K562 (cell line): ENCODE results near the gene HES5.
"Not testable (repeated sequence)": the region's sequence is repeated elsewhere in the genome, so short reads cannot be mapped to it uniquely, and the experiment has no call there.

Source experiments
- ARID1B ChIP-seq: fragments of 450-650 bp; IDR thresholded peaks from 2 replicates; pipeline ENCODE4 v1.6.1; 2016; ENCODE audit warnings: antibody characterized with exemption, mild to moderate bottlenecking, inconsistent platforms
- ZNF133 ChIP-seq: fragments of 250-450 bp; sonication (Bioruptor Pico); IDR thresholded peaks from 2 replicates; pipeline ENCODE4 v1.4.0; 2020; ENCODE audit warnings: mild to moderate bottlenecking
- TF ChIP-seq, protein P1 (sequence below), 2 experiments: fragments of 450-650 bp; formaldehyde crosslinking in 1 of 2; IDR thresholded peaks; 2 replicates each; pipeline versions ENCODE4 v1.4.0 to v1.6.1; 2014 to 2020; ENCODE audit warnings: mild to moderate bottlenecking in 2 of 2, borderline replicate concordance in 1 of 2, low read depth in 1 of 2
- TF ChIP-seq, protein P2 (sequence below), 3 experiments: IDR thresholded peaks in 2 of 3; conservative IDR thresholded peaks in 1 of 3; 2 replicates each; pipeline ENCODE4 v1.5.1; 2011 to 2012; ENCODE audit warnings: low read length in 3 of 3, mild to moderate bottlenecking in 3 of 3, control low read depth in 2 of 3, improper control_type of control experiment in 1 of 3, inconsistent platforms in 1 of 3, low read depth in 1 of 3, mixed read lengths in 1 of 3, moderate library complexity in 1 of 3; ENCODE audit not compliant: insufficient read depth in 2 of 3
- TF ChIP-seq, protein P3 (sequence below): sonication (generic); formaldehyde crosslinking; IDR thresholded peaks from 2 replicates; pipeline ENCODE4 v1.8.1; 2023; ENCODE audit warnings: mild to moderate bottlenecking, missing genetic modification reagents

DNA sequence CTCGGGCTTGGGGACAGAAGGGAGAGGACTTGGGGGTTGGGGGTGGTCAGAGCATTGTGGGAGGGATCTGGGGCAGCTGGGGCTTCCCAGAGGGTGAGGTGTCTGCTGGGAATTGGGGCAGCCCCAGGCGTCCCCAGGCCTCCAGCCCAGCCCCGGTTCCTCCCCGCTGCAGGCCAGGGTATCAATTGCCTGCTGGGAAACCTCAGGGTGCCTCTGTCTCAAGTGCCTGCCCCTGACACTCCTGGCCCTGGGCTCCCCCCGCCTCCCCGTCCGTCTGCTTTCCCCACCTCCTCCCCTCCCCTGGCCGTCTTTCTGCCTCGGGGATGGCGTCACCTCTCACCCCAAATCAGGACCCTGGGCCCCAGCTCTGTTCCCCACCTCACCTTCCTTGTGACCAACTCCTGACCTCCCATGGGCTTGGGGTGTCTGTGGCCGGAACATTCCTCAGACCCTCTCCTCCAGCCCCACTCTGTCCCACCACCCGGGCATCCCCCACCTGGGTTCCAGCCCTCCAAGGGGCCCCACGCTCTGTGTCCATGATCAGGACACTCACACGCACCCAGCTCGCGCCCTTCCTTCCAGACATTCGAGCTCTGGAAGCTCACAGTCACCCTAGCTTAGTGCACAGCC, 38.2 kb upstream of the HES5 start:
- TF ChIP-seq, protein P1, sequence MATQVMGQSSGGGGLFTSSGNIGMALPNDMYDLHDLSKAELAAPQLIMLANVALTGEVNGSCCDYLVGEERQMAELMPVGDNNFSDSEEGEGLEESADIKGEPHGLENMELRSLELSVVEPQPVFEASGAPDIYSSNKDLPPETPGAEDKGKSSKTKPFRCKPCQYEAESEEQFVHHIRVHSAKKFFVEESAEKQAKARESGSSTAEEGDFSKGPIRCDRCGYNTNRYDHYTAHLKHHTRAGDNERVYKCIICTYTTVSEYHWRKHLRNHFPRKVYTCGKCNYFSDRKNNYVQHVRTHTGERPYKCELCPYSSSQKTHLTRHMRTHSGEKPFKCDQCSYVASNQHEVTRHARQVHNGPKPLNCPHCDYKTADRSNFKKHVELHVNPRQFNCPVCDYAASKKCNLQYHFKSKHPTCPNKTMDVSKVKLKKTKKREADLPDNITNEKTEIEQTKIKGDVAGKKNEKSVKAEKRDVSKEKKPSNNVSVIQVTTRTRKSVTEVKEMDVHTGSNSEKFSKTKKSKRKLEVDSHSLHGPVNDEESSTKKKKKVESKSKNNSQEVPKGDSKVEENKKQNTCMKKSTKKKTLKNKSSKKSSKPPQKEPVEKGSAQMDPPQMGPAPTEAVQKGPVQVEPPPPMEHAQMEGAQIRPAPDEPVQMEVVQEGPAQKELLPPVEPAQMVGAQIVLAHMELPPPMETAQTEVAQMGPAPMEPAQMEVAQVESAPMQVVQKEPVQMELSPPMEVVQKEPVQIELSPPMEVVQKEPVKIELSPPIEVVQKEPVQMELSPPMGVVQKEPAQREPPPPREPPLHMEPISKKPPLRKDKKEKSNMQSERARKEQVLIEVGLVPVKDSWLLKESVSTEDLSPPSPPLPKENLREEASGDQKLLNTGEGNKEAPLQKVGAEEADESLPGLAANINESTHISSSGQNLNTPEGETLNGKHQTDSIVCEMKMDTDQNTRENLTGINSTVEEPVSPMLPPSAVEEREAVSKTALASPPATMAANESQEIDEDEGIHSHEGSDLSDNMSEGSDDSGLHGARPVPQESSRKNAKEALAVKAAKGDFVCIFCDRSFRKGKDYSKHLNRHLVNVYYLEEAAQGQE (IDR thresholded peaks at IDR 0.05; ENCODE audit: borderline replicate concordance), result not testable (repeated sequence)
- TF ChIP-seq, protein P1 (CRISPR knock-in tag; IDR thresholded peaks at IDR 0.05; ENCODE audit: low read depth), result not testable (repeated sequence)
- TF ChIP-seq, protein P2, sequence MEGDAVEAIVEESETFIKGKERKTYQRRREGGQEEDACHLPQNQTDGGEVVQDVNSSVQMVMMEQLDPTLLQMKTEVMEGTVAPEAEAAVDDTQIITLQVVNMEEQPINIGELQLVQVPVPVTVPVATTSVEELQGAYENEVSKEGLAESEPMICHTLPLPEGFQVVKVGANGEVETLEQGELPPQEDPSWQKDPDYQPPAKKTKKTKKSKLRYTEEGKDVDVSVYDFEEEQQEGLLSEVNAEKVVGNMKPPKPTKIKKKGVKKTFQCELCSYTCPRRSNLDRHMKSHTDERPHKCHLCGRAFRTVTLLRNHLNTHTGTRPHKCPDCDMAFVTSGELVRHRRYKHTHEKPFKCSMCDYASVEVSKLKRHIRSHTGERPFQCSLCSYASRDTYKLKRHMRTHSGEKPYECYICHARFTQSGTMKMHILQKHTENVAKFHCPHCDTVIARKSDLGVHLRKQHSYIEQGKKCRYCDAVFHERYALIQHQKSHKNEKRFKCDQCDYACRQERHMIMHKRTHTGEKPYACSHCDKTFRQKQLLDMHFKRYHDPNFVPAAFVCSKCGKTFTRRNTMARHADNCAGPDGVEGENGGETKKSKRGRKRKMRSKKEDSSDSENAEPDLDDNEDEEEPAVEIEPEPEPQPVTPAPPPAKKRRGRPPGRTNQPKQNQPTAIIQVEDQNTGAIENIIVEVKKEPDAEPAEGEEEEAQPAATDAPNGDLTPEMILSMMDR (IDR thresholded peaks at IDR 0.05 in 2 of 3, conservative IDR thresholded peaks at IDR 0.05 in 1 of 3; ENCODE audit: insufficient read depth in 2 of 3, low read depth in 1 of 3, low read length in 3 of 3), result not testable (repeated sequence)
- not testable (repeated sequence) for TF ChIP-seq ZNF133 (CRISPR knock-in tag); ARID1B
- TF ChIP-seq, protein P3, sequence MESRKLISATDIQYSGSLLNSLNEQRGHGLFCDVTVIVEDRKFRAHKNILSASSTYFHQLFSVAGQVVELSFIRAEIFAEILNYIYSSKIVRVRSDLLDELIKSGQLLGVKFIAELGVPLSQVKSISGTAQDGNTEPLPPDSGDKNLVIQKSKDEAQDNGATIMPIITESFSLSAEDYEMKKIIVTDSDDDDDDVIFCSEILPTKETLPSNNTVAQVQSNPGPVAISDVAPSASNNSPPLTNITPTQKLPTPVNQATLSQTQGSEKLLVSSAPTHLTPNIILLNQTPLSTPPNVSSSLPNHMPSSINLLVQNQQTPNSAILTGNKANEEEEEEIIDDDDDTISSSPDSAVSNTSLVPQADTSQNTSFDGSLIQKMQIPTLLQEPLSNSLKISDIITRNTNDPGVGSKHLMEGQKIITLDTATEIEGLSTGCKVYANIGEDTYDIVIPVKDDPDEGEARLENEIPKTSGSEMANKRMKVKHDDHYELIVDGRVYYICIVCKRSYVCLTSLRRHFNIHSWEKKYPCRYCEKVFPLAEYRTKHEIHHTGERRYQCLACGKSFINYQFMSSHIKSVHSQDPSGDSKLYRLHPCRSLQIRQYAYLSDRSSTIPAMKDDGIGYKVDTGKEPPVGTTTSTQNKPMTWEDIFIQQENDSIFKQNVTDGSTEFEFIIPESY (CRISPR knock-in tag), result not testable (repeated sequence)
